SK-N-SH (cell line): ENCODE data around the gene PDE10A.

ENCODE experiments used
- POLR2AphosphoS5 ChIP-seq: IDR thresholded peaks from 2 replicates; pipeline ENCODE4 v1.6.1; 2012; ENCODE audit warnings: low read depth, low read length
- TF ChIP-seq, protein P1 (sequence below): IDR thresholded peaks from 2 replicates; pipeline ENCODE4 v1.6.1; 2012; ENCODE audit warnings: mild to moderate bottlenecking, low read depth, low read length, moderate library complexity

DNA sequence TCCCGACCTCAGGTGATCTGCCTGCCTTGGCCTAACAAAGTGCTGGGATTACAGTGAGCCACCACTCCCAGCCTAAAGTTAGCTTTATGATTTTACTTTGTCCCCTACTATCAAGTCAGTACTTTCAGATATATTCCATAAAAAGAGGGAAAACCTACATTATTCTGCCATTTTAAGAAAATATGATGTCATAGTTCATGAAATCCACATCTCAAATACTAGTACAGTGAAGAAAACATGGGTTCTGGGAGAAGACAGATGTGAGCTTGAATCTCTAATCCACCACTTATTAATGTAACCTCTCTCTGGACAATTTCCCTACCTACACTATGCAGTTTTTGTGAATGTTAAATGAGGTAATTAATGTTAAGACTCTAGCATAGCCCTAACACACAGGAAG is 74.5 kb downstream of the PDE10A start:
- TF ChIP-seq, protein P1, sequence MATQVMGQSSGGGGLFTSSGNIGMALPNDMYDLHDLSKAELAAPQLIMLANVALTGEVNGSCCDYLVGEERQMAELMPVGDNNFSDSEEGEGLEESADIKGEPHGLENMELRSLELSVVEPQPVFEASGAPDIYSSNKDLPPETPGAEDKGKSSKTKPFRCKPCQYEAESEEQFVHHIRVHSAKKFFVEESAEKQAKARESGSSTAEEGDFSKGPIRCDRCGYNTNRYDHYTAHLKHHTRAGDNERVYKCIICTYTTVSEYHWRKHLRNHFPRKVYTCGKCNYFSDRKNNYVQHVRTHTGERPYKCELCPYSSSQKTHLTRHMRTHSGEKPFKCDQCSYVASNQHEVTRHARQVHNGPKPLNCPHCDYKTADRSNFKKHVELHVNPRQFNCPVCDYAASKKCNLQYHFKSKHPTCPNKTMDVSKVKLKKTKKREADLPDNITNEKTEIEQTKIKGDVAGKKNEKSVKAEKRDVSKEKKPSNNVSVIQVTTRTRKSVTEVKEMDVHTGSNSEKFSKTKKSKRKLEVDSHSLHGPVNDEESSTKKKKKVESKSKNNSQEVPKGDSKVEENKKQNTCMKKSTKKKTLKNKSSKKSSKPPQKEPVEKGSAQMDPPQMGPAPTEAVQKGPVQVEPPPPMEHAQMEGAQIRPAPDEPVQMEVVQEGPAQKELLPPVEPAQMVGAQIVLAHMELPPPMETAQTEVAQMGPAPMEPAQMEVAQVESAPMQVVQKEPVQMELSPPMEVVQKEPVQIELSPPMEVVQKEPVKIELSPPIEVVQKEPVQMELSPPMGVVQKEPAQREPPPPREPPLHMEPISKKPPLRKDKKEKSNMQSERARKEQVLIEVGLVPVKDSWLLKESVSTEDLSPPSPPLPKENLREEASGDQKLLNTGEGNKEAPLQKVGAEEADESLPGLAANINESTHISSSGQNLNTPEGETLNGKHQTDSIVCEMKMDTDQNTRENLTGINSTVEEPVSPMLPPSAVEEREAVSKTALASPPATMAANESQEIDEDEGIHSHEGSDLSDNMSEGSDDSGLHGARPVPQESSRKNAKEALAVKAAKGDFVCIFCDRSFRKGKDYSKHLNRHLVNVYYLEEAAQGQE: no peak
- TF ChIP-seq POLR2AphosphoS5: no peak
